Activated T-cell treated with anti-CD3 and anti-CD28 coated beads, Interleukin-2, amount 50 U/mL, for 1 hour (primary cell): ENCODE data around the gene LDLRAD1.
"Not testable (repeated sequence)": the region's sequence is repeated elsewhere in the genome, so short reads cannot be mapped to it uniquely, and the experiment has no call there.

Source experiments
- DNase-seq: peaks from one replicate; pipeline ENCODE4 v3.0.0-alpha.2; 2020

LDLRAD1 gene

DNA sequence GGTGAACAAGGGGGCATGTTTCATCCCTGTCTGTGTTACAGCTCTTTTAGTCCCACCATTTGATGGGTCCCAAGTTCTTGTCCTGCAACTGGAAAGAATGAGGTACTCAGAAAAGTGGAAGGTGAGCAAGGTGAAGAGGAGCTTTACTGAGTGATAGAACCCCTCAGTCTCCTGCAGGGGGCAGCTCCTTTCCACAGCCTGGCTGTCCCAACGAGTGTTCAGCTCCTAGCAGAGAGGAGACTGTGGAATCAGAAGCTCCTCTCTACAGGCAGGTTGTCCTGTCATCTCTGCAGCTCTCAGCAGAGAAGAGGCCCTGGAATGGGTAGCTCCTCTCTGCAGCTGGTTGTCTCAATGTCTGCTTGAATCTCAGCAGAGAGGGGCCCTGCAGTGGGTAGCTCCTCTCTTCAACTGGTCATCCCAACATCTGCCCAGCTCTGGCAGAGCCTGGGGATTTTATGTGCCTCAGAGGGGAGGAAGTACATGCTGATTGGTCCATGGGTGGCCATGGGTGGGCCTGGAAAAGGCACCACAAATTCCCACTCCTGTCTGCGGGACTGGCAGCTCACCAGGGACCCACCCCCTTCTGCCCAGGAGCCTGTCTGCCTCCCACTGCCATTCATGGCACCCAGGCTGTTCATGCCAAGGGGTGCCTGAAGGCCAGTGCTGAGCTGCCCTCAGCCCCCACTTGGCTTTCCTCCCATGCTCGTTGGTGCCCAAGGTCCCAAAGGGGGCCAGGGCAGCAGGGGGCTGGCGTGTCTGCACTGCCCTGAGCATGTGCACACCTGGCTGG is 25.7 kb downstream of the LDLRAD1 start:
- DNase-seq, result no peak

DNA sequence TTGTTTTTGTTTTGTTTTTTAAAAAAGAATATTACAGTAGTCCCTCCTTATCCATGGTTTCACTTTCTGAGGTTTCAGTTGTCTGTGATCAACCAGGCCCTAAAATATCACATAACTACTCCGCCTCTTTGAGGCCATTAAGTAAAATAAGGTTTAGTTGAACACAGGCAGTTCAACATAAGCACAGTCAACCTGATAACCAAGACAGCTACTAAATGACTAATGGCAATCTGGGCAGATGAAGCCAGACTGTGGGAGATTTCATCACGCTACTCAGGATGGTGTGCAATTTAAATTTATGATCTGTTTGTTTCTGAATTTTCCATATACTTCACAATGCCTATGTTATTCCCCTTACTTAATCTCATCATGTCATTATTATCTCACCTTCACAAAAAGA is 30.1 kb downstream of the LDLRAD1 start:
- no peak for DNase-seq

DNA sequence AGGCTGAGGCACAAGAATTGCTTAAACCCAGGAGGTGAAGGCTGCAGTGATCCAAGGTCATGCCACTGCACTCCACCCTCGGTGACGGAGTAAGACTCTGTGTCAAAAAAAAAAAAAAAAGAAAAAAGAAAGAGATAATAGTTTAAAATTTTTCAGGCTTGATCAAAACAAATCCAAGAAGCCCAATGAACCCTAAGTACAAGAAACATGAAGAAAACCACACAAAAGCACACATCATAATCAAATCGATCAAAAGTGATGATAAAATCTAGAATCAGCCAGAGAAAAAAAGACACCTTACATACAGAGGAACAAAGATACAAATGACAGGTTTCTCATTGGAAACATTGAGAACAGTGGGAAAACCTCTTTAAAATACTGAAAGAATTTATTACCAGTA is 31.5 kb downstream of the LDLRAD1 start:
- no peak for DNase-seq

DNA sequence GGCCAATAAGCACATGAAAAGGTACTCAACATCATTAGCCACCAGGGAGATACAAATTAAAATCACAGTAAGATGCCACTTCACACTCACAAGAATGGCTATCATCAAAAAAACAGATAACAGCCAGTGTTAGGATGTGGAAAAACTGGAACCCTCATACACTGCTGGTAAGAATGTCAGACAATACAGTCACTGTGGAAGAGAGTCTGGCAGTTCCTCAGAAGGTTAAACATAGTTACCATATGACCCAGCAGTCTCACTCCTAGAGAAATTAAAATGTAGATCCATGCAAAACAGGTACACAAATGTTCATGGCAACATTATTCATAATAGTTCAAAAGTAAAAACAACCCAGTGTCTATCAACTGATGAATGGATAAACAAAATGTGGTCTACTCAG is 33.3 kb downstream of the LDLRAD1 start:
- DNase-seq, result no peak

DNA sequence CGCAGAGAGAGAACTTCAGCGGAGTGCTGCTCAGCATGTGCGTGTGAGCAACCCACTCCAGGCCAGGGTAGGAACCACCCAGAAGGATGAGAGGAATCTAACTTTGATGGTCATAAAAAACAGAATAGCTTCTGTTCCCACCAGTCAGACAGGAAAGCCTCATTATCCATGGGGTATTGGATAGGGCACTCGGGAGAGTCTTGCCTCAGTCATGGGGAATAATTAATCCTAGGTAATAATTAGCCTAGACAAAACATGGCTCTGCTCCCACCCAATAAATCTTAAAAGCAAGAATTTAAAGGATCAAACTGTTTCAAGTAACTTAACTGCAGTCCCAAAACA is 35.3 kb downstream of the LDLRAD1 start:
- no peak for DNase-seq

DNA sequence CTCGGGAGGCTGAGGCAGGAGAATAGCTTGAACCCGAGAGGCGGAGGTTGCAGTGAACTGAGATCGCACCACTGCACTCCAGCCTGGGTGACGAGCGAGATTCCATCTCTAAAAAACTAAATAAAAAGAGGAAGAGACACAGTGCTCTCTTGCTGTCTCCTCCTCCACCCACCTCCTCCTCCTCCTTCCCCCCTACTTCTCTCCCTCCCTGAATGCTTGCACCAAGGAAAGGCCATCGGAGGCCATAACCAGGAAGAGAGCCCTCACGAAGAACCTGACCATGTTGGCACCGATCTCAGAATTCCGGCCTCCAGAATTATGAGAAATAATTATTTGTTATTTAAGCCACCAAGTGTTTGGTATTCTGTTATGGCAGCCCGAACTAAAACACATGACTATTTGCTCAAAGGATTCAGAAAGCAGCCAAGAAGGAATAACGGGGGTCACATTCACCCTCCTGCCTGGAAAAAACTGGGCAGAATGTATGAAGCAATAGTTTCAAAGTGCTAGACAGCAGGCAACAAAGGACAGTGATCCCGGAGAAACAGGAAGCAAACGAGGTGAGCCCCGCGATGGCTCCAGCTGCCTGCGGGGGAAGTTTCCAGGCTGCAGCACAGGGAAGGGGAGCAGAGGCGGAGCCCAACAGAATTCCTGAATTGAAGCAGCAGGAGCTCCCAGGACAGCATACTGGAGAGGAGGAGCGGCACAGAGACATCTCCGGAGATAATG is 35.8 kb downstream of the LDLRAD1 start:
- DNase-seq, result no peak

DNA sequence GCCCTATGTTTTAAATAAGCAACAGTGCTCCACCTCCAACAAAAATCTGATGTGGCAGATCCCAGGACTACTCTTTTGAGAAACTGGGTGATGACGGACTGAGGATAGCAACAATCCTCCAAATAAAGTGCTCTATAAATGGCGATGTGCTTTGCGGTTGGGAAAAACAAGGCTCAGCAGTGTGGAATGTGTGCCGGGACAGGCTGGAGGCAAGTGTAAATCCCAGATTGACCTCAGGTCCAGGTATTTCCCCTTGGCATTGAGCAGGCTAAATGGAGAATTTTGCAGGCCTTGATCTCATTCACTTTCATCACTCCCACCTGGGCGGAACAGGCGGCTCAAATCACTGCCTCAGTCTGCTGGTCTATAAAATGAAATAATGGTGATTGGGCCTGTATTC is 36.8 kb downstream of the LDLRAD1 start:
- no peak for DNase-seq

DNA sequence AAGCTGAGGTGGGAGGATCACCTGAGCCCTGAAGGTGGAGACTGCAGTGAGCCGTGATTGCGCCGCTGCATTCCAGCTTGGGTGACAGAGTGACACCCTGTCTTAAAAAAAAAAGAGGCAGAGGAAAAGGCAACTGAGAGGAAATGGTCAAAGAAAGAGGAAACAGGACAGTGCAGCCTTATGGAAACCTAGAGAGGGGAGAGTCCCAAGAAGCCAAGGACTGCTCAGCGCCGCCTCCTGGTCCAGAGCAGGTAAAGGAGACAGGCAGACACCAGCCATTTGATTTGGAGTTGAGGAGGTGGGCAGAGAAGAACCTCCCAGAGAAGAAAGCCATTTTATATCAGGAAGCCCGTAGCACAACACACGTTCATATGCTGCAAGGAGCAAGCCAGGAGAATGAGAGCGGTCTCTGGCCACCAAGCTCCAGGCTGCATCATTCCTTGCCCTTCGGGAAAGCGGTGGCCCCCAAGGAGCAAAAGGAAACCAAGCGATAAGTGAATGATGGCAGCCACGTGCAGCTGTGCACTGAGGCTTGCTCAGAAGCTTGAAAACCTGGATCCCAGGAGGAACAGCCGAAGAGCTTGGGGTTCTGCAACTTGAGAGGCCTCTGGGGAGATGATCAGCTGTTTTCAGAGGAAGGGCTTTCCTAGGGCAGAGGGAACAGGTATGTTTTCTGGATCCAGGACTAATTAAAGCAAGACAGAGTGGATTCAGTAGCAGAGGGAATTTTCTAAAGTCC is 38.1 kb downstream of the LDLRAD1 start:
- DNase-seq, result no peak

DNA sequence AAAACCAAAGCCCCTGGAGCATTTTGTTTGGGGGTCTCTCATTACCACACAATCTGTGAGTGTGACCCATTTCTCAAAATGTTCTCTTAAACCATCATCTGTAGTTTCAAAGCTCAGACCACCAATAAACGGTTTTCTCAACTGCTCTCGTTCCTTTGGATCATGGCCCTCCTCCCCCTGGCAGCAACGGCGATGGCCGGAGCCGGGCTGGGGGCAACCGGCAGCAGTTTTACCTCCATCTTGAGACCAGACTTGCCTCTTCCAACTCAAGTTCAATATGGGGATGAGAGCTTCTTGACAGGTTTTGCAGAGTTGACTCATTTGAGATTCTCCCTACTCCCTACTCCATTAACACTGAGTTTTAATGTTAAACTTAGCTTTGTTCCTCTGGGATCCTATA is 42.1 kb downstream of the LDLRAD1 start:
- no peak for DNase-seq

DNA sequence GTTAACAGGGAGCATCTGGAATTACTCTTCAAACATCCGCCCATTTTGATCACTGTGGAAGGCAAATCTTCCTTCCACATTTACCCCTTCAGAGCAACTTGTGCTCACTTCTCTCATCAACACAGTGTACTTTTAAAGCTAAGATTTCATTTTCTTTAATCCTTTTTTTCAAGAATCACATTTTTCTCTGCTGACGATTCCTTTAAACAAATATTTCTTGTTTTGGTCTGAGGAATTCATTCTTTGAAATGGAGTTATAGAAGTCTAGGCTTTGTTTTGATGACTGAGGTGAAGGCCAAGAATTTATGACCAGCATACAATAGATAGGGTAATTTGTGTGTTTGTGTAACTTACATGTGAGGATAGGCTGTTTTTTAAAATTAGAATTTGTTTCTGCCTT is 46.3 kb downstream of the LDLRAD1 start:
- no peak for DNase-seq

DNA sequence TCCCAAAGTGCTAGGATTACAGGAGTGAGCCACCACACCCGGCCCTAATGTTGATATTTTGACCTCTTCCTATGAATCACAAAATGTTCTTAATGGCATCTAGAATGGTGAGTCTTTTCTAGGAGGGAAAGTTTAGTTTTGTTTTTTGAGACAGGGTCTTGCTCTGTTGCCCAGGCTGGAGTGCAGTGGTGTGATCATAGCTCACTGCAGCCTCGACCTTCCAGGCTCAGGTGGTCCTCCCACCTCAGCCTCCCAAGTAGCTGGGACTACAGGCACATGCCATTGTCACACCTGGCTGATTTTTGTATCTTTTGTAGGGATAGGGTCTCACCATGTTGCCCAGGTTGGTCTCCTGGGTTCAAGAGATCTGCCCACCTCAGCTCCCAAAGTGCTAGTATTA is 48.7 kb downstream of the LDLRAD1 start:
- not testable (repeated sequence) for DNase-seq

DNA sequence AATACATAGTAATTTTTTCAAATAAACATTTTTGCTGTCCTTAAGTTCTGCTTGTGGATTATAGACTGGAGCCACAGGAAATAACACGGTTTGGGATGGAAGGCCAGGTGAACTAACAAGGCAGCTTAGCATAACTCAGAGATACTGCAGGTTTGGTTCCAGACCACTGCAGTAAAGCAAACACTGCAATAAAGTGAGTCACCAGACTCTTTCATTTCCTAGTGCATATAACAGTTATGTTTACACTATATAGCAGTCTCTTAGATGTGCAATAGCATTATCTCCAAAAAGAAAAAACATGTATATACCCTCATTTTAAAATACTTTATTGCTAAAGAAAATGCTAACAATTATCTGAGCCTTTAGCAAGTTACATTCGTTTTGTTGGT is 49.9 kb downstream of the LDLRAD1 start:
- no peak for DNase-seq

DNA sequence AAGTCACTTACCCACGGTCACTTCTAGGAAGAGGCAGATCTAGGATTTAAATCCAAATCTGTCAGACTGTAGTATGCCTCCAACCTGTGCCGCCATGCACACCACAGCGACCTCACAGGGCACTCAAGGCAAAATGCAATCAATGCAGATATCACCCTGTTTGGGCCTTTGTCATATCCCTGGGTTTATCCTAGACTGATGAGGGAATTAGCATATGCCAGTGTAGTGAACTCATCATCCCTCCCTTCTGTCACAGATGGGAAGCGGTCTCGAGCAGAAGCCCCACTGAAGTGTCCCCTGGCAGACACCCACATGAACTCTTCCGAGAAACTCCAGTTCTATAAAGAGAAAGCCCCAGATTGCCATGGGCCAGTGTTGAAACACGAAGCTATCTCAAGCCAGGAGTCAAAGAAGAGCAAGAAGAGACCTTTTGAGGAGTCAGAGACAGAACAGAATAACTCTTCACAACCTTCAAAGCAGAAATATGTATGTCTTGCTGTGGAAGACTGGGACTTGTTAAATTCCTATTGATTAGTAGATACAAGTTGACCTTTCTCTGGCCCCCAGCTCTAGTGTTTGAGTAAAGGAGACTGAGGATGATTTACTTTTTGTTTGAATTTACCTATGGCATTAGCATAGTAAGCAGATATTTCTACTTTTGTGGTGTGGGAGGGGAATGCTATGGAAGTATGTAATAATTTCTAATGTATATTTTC is 50.4 kb downstream of the LDLRAD1 start:
- no peak for DNase-seq

DNA sequence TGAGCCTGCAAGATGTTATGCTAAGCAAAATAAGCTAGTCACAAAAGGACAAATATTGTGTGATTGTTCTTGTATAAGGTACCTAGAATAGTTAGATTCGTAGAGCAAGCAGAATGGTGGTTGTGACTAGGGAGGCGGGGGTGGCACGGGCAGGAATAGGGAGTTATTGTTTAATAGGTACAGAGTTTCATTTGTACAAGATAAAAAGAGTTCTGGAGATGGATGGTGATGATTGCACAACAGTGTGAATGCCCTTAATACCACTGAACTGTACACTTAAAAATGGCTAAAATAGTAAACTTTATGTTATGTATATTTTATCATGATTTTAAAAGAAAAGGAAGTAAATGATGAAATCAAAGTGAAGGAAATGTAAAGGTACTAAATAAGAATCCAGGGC is 51.2 kb downstream of the LDLRAD1 start:
- no peak for DNase-seq

DNA sequence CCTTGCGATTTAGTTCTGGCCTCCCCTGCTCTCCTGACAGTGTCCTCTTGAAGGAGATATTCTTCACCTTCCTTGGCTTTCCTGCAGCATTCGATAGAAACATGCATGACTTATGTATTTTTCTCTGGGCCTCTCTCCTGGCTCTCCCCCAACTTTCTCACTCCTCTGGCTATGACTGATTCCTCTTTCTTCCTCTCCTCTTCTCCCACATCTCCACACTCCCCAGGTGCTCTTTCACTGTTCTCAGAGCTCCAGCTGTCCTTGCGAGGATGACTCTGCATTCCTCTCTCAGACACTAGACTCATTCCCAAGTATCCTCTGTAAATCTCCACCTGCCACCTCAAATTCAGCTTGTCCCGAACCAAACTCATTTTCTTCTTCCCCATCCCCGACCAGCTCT is 53.9 kb downstream of the LDLRAD1 start:
- DNase-seq, result no peak

DNA sequence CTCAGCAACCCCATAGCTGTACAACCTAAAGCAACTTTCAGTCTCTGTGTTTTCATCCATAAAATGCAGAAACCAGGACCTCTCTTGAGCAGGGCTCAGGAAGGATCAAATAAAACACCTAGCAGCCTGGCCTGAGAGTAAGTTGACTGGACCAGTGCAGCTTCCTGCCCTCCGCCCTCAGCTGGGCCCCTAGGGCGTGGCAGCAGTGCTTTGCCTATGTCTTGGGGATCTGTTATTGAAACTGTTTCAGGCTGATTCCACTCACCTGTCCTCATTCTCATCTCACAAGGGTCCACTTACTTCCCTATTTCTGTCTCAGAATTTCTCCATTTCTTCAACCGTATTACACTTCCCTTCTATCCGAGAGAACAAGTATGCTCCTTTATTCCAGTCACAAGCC is 54.5 kb downstream of the LDLRAD1 start:
- DNase-seq, result no peak

DNA sequence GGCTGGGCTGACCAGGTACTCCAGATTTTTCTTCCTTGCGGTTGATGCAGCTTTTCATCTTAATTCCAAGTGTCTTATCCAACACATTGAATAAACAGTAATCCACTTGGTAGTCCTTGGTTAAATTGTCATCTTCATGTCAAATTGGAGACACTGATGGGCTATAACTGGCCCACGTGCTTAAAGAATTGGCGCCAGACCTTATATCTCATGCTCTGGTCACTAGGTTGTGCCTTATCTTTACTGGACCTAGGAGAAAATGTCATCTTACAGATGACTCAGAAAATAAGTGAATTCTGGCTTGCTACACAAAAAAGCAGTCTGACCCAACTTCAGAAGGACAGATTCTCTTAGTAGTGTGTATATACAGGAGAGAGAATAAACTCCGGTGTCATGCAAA is 55.6 kb downstream of the LDLRAD1 start:
- no peak for DNase-seq

DNA sequence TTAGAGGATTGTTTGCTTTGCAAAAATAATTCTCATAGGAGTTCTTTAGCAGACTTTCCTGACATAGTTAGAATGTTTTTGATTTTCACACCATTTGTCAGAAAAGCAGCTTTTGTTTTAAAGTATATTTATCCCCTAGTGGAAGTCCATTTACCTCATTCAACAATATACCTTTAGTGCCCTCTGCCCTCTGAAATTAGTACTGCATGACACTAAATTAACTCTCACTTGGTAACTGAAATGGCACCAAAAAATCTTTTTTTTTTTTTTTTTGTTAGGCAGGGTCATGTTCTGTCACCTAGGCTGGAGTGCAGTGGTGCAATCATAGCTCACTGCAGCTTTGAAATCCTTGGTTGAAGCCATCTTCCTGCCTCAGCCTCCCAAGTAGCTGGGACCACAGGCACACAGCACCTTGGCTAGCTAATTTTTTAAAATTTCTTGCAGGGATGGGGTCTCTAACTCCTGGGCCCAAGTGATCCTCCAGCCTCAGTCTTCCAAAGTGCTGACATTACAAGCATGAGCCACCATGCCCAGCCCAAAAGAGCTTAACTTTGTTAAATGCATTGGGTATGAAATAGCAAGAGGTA is 58.2 kb downstream of the LDLRAD1 start:
- no peak for DNase-seq
